Activated CD4-positive, alpha-beta T cell treated with anti-CD3 and anti-CD28 coated beads, Interleukin-2, Interleukin-6, amounts not matched to agents 100 ng/mL and 50 ng/mL, durations not matched to agents 16 hours and 8 hours (primary cell): ENCODE results near the gene HDAC4.

Experiments used
- DNase-seq: peaks from one replicate; pipeline ENCODE4 v3.0.0-alpha.2; 2020

Gene HDAC4

DNA sequence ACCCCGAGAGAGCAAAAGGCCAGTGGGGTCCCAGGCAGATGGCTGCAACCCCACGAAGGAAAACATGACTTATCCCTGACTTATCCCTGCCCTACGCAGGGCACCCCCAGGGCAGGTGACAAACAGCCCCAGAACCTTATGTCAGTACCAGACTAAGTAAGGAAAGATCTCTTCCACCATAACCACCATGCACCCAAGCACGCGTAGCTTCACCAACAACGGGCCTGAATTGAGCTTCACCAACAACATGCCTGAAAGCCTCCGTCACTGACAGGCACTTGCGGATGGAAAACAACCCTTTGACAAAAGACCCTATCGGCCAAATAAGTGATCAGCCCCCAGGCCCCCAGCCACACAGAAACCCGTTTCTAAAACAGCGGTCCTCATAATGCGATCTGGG lies 34.1 kb downstream of the HDAC4 start:
- DNase-seq = no peak

DNA sequence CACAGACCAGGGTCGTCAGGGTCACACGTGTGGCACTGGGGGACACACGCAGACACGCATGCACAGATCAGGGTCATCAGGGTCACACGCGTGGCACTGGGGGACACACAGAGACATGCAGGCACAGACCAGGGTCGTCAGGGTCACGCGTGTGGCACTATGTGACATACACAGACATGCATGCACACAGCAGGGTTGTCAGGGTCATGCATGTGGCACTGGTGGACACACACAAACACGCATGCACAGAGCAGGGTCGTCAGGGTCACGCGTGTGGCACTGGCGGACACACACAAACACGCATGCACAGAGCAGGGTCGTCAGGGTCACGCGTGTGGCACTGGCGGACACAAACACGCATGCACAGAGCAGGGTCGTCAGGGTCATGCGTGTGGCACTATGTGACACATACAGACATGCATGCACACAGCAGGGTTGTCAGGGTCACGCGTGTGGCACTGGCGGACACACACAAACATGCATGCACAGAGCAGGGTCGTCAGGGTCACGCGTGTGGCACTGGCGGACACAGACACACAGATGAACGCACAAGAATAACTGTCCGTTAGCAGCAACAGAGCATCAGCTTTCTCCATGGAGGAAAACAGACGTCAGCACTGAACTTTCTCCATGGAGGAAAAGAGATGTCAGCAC lies 34.9 kb downstream of the HDAC4 start:
- no peak for DNase-seq

GRCh38 chr2:239365071-239365781 lies 35.6 kb downstream of the HDAC4 start:
- DNase-seq = no peak

- peak; percentile 49 for DNase-seq
Observed at GRCh38 chr2:239363946-239364637, 36.7 kb downstream of the HDAC4 start.

DNA sequence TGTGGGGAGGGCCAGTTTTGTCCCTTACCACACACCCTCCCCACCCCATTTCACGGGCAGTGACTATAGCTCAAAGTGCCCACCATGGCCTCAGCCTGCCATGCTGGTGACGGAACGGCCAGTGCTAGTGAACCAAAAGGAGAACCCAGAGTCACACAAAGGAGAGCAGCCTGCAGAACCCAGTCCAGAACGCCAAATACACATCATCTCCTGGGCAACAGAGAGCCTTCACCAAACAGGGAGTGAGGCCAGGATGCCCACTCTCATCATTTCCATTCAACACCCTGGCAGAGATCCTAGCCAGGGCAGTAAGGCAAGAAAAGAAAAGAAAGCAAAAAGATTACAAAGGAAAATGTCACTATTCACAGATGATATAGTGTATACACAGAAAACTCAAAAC lies 38.3 kb downstream of the HDAC4 start:
- no peak for DNase-seq

GRCh38 chr2:239361311-239361642 lies 39.5 kb downstream of the HDAC4 start:
- no peak for DNase-seq

DNA sequence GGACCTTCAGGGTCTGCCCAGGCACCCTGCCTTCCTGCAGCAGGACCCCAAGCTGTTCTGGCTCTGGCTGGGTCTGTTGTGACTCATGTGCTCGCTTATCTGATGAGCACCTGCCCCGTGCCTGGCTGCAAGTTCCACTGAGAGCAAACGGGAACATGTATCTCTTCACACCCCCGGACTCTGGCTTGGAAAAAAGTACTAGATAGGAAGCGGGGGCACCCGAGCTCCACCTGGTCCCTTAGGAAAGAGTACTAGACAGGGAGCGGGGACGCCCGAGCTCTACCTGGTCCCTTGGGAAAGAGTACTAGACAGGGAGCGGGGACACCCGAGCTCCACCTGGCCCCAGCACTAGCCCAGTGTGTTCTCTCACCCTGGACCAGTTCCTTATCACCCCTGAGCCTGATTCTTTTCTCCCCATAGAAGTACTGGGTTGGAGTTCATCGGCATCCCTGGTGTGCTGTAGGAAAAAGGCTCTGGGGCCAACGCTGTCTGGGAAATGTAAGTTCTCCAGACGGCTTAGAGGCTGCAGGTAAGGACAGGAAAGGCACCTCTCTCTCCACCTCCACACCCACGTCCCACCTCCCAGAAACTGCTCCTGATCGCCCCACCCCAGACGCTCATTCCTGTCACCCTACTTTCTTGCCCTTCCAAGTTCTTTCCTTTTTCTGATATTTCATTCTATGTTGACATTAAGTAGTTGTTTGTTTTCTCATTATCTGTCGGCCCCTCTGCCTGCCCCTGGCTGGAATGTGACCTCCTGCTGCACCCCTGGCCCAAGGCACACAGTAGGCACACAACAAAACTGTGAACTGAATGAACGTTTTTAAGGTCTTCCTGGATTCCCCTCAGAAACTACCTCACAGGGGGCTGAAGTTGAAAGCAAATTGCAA lies 40.2 kb downstream of the HDAC4 start:
- no peak for DNase-seq

DNA sequence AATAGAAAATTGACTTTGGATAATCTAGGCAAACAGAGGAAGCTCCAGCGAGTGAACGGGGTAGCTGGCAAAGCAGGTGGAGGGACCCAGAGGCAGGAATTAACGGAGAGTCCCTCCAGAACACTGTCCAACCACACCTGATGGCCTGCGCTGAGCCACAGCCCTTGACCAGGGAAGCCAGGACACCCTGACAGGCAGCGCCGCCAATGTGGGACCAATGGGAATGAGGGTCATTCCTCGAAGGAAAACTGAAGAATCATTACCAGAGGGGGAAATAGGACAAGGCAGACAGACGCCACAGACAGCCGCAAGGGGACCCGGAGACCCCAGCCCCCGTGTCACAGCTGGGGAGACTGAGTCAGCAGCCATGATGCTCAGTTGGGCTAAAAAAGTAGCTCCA lies 40.8 kb downstream of the HDAC4 start:
- no peak for DNase-seq

DNA sequence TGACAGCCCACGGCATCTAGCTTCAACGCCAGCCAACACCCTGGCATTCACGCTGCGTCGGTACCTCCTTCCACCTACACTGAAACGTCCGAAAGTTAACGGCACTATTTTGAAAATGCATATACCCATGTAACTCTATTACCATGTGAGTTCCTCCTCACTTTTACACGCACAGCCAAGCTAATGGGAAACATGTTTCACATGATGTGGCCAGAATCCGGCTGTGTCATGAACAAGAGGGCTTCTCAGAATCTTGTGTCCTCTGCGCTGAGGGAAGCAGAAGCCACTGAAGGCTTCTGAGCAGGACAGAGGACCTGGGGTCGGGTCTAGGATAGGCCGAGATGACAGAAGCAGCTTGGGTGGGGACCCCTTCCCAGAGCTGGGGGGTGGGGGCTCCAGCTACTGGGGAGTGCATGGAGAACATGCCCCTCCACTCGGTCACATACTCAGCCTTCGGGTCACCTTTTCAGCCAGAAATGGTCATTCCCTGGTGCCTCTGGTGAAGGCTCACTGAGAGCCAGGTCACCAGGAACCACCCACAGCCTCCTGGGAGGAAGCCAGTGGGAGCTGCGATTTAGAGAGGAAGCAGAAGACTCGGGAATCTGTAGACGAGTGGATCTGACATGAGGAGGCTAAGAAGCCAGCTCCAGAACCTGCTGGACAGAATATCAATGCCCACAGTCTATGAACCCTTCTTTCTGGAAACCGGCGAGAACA lies 41.5 kb downstream of the HDAC4 start:
- no peak for DNase-seq

DNA sequence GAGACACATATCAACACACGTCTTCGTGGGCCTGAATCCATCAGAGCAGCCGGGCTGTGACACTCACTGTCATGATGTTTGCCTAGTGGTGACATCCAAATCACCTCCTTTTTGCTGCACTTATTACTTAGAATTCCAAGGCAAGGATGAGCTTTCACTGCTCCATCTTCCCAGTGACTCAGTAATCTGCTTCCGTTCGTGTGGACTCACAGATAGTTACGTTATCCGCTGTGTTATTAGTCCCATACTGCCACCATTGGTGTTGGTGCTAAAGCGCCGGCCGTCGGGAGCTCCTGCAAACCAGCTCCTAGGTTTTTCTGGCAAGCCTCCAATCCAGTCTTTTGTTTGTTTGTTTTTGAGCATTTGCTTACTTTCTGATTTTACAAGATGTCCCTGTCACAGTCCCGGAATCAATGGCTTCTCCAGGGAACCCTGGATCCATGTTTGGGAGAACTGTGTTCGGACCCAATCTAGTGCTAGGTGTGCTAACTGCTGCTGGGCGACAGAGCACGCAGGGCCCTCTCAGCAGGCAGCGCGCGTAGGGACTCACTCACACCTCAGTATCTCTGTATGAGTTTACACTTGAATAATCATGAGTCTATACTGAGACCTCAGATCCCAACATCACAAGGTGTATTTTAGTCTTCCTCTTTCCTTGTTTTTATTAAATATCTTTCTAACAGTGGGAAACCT lies 42.6 kb downstream of the HDAC4 start:
- DNase-seq = no peak

DNA sequence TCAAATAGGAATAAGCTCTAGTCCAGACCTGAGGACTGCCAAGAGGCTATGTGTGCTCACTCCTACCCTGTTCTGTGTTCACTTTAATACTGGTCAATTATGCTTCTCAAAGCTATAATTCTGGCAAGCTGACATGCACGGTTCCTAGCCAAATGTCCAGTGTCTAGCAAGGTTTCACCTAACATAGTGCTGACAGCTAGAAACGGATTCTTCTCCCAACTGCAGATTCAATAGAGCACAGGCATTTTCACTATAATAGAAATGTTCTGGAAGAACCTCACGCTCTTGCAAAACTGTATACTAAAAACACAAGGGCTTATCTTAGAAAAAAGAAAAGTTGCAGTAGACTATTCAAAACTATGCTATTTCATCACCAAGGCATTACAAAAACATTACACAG lies 45.1 kb downstream of the HDAC4 start:
- no peak for DNase-seq

DNA sequence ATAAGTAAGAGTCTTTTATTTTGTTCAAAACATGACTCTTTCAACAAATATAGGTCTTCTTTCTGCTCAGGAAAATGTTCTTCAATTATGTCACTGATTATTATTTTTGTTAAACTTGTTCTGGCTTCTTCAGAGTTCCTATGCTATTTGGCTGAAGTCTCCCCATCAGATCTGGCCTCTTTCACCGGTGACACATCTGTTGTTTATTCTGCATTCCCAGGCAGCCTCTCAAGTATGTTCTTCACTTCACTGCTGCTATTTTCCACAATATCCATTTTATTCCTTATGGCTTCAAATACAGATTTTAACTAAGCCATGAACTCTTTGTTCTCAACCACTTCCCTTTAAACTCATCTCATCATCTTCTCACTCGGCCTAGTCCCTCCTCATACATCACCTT lies 45.7 kb downstream of the HDAC4 start:
- DNase-seq = no peak

DNA sequence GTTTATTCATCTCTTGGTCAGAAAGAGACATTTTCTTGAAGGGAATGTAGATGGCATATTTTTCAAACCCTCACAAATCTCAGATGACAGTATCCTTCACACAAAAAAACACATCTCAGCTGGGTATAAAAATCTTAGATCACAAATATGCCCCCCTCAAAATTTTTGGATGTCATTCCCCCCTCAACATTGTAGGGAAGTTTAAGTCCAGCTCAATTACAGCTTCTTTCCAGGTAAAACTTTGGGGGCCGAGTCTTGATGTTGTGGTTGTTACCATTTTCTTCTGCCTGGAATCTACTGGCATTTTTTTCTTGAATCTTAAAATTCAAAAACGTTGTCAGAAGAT lies 46.1 kb downstream of the HDAC4 start:
- DNase-seq = no peak

GRCh38 chr2:239354132-239354790 lies 46.6 kb downstream of the HDAC4 start:
- DNase-seq = no peak

DNA sequence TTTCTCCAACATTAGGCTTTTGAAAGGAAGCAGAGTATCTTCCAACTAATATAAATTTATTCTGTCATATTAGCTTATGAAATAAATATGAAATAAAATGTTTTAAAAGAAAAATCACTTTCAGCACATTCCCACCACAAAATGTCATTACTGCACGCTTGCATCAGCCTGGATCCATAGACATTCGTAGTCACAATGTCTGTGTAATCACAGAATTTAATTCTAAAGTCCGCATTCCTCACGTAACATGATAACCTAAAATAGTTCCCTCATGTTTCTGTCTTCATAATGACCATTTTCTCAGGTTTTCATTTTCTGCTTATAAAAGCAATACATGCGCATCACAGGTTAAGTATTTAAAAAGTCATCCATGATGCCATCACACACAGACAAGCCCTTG lies 47.1 kb downstream of the HDAC4 start:
- DNase-seq = no peak

GRCh38 chr2:239351687-239352086 lies 49.1 kb downstream of the HDAC4 start:
- no peak for DNase-seq

GRCh38 chr2:239349453-239350135 lies 51.2 kb downstream of the HDAC4 start:
- DNase-seq = no peak

DNA sequence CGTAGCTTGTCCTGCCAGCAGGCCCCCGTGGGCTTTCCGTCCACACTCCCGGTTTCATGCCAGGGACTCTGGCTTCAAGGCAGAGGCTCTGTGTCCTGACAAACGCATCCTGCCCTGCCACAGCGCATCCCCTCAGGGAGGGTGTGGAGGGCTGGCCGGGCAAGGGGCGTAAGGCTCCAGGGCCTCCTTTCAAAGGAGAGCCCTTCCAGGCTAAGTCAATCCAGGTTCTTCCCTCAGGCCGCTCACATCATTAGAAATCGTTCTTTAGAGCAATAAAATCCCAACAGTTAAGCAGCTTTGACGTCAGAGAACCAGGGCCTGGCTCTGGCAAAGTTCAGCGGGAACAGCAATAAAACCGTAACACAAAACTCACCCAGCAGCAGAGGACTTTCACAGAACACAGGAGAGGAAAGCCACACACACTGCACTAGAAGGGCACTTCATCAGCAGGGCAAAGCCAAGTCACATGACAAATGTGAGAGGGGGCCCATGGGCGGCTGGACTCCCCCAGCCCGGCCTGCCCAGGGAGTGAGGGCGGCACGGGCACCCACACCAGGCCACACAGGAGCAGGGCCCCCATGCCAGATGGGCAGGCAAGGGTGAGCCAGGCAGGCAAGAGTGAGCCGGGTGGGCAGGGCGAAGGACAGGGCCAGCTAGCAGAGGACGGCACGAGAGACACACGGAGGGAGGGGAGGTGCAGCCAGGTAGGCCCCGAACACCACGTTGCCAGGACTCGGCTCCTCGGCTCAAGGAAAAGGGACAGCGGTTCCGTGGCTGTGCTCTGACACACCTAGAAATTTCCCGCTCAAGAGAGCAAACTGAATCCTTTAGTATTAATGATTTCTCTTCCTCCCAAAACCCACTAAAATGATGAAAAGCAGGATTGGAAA lies 52.0 kb downstream of the HDAC4 start:
- DNase-seq = no peak

GRCh38 chr2:239346676-239347075 lies 54.1 kb downstream of the HDAC4 start:
- DNase-seq = no peak

- no peak for DNase-seq
Observed at GRCh38 chr2:239345251-239345650, 55.6 kb downstream of the HDAC4 start.
